ENCODE measurements around the gene PLXNA4.

DNA sequence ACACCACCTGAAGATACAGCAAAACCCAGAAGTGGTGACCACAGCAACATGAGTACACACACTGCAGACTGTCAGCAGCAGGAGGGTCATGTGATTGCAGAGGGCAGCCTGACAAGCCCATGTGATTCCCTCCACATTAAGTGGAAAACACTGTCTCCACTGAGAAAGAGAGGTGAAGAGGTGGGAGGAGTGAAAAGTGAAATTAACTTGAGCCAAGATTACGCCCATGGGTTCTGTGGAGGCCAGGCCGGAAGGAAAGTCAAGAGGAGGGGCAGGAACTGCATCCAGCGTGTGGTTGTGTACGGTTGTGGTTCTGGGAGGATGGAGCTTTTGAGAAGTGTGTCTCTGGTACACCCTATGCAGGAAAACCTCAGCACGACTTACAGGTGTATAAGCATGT is 138.5 kb downstream of the PLXNA4 start:
- TF ChIP-seq, protein P1, sequence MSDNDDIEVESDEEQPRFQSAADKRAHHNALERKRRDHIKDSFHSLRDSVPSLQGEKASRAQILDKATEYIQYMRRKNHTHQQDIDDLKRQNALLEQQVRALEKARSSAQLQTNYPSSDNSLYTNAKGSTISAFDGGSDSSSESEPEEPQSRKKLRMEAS (IDR thresholded peaks at IDR 0.05; ENCODE audit: low read depth, low read length): no peak
- TF ChIP-seq, protein P2, sequence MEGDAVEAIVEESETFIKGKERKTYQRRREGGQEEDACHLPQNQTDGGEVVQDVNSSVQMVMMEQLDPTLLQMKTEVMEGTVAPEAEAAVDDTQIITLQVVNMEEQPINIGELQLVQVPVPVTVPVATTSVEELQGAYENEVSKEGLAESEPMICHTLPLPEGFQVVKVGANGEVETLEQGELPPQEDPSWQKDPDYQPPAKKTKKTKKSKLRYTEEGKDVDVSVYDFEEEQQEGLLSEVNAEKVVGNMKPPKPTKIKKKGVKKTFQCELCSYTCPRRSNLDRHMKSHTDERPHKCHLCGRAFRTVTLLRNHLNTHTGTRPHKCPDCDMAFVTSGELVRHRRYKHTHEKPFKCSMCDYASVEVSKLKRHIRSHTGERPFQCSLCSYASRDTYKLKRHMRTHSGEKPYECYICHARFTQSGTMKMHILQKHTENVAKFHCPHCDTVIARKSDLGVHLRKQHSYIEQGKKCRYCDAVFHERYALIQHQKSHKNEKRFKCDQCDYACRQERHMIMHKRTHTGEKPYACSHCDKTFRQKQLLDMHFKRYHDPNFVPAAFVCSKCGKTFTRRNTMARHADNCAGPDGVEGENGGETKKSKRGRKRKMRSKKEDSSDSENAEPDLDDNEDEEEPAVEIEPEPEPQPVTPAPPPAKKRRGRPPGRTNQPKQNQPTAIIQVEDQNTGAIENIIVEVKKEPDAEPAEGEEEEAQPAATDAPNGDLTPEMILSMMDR (IDR thresholded peaks at IDR 0.05; ENCODE audit: low read depth, low read length): no peak
- no peak for TF ChIP-seq POLR2A (IDR thresholded peaks at IDR 0.05; ENCODE audit: extremely low read depth, insufficient read length)
